BLaER1 treated with 17β-estradiol and CSF1 and Interleukin-3, amounts not matched to agents 10 nM and 100 nM (cell line): ENCODE measurements around the gene PTPRN2.
"Not testable (repeated sequence)": the region's sequence is repeated elsewhere in the genome, so short reads cannot be mapped to it uniquely, and the experiment has no call there.

ENCODE experiments used
- H3K27ac ChIP-seq, 11 experiments: shearing (Covaris generic); formaldehyde crosslinking; 2 replicates each; pipeline ENCODE4 v1.8.1; 2022
- H3K27me3 ChIP-seq, 11 experiments: shearing (Covaris generic); formaldehyde crosslinking; 2 replicates each; pipeline ENCODE4 v1.8.1; 2022
- H3K36me3 ChIP-seq, 11 experiments: shearing (Covaris generic); formaldehyde crosslinking; 2 replicates each; pipeline ENCODE4 v1.8.1; 2022
- H3K4me1 ChIP-seq, 10 experiments: shearing (Covaris generic); formaldehyde crosslinking; 2 replicates each; pipeline ENCODE4 v1.8.1; 2022
- H3K4me2 ChIP-seq, 11 experiments: shearing (Covaris generic); formaldehyde crosslinking; 2 replicates each; pipeline ENCODE4 v1.8.1; 2022
- H3K4me3 ChIP-seq, 10 experiments: shearing (Covaris generic); formaldehyde crosslinking; 2 replicates each; pipeline ENCODE4 v1.8.1; 2022
- H3K9ac ChIP-seq, 11 experiments: shearing (Covaris generic); formaldehyde crosslinking; 2 replicates each; pipeline ENCODE4 v1.8.1; 2022
- H3K9me3 ChIP-seq, 11 experiments: shearing (Covaris generic); formaldehyde crosslinking; replicated peaks in 1 of 11; 2 replicates each; pipeline ENCODE4 v1.8.1; 2022
- H4K20me1 ChIP-seq, 11 experiments: shearing (Covaris generic); formaldehyde crosslinking; 2 replicates each; pipeline ENCODE4 v1.8.1; 2022
- Cebpa-rat ChIP-seq, 11 experiments: shearing (Covaris generic); IDR thresholded peaks; 2 replicates each; pipeline ENCODE4 v1.8.1; 2022

The PTPRN2 gene

DNA sequence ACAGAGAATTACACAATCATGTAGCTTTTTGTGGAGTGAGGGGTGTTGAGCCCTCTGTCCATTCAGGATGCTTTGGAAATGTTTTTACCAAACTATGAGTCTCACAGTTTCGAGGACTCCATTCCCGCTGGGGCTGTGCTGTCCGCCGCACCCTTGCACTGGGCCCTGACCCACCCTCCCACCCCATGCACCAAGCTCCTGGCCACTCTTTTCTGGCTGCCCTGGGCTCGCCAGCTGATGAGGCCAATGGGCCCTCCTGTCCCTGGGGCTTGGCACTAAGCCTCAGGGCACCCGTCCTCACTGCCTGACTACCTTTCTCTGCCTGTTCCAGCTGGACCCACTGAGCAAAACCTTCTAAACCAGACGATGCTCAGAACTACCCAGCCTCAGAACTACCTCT, 332.1 kb downstream of the PTPRN2 start:
- Histone ChIP-seq H4K20me1 (no peaks in the 10 kb centered on the region), H3K9ac (no peak overlapping the region), H3K4me2 (no peak overlapping the region), H3K4me1 (no peaks in the 10 kb centered on the region), H3K9me3 (no peaks in the 10 kb centered on the region), H3K27ac (no peak overlapping the region), H3K4me3 (no peak overlapping the region), H3K36me3 (no peaks in the 10 kb centered on the region), H3K27me3 (no peaks in the 10 kb centered on the region)
- TF ChIP-seq Cebpa-rat (IDR thresholded peaks at IDR 0.05) = no peak

DNA sequence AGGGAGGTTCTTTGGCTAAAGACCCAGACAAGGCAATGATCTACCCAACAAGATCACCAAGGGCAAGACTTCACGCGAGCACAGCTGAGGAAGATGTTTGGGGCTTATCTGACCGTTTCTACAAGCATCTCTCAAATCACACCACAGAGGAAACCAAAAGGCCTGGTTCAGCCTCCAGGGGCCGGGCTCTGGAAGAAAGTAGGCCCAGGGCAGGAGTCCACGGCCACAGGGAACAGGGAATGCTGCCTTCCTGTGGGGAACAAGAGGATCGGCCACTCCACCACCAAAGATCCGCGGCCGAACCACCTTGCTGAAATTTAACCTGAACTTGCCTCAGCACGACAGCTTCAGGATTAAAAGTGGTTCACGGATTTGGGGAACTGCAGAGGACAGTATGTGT, 332.5 kb downstream of the PTPRN2 start:
- no peaks in the 10 kb centered on the region for H3K9me3 ChIP-seq
- H3K4me3 ChIP-seq = no peak overlapping the region

DNA sequence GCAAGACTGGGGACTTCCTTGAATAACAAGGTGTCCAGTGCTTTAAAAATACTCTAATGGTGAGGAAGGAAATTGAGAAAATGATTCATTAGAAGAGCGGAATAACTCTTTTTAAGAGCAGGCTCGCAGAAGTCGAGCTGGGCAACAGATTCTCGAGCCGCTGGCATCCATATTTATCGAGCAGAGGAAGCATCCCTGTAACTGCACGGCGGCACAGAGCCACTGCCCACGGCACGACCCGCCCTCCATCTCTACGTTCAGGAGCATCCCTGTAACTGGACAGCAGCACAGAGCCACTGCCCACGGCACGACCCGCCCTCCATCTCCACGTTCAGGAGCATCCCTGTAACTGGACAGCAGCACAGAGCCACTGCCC, 334.0 kb downstream of the PTPRN2 start:
- H3K9ac ChIP-seq, H3K4me3 ChIP-seq, H4K20me1 ChIP-seq, H3K27me3 ChIP-seq, H3K4me2 ChIP-seq, H3K9me3 ChIP-seq, H3K36me3 ChIP-seq, H3K4me1 ChIP-seq, H3K27ac ChIP-seq: not testable (repeated sequence)

More for the DNA sequence above, 332.5 kb downstream of the PTPRN2 start:
- no peaks in the 10 kb centered on the region for H3K27me3 ChIP-seq
- no peak for TF ChIP-seq Cebpa-rat (IDR thresholded peaks at IDR 0.05)
- no peak overlapping the region for H3K27ac ChIP-seq
- H4K20me1 ChIP-seq = no peaks in the 10 kb centered on the region
- H3K4me1 ChIP-seq = no peaks in the 10 kb centered on the region
- H3K4me2 ChIP-seq = no peak overlapping the region
- no peaks in the 10 kb centered on the region for H3K36me3 ChIP-seq
- no peak overlapping the region for H3K9ac ChIP-seq

DNA sequence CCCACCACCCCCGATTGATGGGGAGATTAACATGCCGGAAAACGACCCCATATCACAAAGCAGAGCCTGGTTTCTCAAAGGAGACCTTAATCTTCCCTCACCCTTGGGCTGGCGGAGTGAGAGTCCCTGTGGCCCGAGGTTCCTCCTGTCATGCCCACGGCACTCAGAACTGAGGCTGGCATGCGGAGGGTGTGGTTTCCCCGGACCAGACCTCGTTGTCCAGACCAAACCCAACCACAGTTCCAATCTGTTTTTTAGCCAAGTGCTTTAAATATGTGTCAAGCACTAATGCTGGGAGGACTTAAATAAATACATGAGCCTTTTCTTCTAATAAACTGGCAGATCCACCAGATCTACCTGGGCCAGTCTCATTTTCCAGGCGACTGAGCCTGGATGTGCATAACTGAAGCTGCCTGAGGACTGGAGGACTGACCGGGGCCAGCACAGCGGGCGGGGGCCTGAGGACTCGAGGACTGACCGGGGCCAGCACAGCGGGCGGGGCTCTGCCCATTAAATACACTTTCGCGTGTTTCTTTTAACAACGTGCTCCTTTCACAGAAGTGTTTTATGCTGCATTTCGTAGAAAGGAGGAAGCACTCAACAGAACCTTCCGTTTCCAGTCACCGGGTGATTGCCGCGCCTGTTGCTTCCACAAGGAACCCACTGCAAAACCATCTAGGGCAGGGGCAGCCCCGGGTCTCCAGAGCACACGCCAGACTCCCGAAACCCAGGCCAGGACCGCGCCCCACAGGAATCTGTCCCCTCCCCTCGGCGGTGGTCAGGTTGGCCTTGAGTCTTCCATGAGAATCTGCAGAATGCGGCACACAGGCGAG, 334.6 kb downstream of the PTPRN2 start:
- Histone ChIP-seq H3K9ac (no peak overlapping the region), H3K4me2 (no peak overlapping the region), H3K4me1 (no peaks in the 10 kb centered on the region), H3K27ac (no peak overlapping the region), H3K4me3 (no peak overlapping the region), H3K9me3 (0 out of 22 replicates have a peak, but pooled peaks cover 0 to 11% (median 0%) of the 10 kb centered on the region in 11 experiments), H3K36me3 (no peaks in the 10 kb centered on the region), H3K27me3 (no peaks in the 10 kb centered on the region), H4K20me1 (no peaks in the 10 kb centered on the region)
- no peak for TF ChIP-seq Cebpa-rat (IDR thresholded peaks at IDR 0.05)

DNA sequence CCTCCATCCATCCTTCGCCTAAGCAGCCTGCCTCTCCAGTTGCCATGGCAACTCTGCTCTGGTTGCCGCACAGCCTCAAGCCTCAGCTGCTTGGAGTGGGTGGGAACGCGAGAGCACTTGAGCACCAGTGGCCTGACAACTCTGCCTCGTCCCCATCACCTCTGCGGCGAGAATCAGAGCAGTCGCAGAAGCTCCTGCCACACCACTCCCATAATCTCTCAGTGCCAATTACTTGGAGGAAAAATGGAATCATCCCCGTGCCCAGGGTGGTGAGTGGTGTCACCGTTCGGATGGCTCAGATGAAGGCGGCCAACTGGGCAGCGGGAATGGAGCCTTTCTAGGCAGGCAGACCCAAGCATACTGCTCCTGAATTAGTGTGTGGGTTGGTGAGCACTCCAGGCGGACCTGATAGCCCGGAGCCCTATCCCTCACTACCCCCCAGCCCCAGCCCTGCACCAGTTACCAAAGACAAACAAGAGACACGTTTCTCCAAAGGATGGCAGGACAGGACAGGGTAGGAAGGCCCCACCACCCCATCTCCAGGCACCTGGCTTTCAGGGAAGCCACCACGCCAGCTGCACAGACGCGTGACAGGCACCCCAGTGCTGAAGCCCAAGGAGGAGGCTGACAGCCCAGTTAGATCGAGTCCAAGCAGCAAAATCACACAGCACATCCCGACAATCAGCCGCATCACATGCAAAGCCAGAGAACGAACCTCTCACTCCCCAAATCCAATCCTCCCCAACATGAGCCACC, 335.4 kb downstream of the PTPRN2 start:
- Histone ChIP-seq H3K4me1 (no peaks in the 10 kb centered on the region), H3K36me3 (no peaks in the 10 kb centered on the region), H3K27ac (no peak overlapping the region), H3K27me3 (no peaks in the 10 kb centered on the region), H3K4me3 (no peak overlapping the region), H3K4me2 (no peak overlapping the region), H4K20me1 (no peaks in the 10 kb centered on the region), H3K9ac (no peak overlapping the region), H3K9me3 (0 out of 22 replicates have a peak, but pooled peaks cover 0 to 11% (median 0%) of the 10 kb centered on the region in 11 experiments)
- no peak for TF ChIP-seq Cebpa-rat (IDR thresholded peaks at IDR 0.05)

DNA sequence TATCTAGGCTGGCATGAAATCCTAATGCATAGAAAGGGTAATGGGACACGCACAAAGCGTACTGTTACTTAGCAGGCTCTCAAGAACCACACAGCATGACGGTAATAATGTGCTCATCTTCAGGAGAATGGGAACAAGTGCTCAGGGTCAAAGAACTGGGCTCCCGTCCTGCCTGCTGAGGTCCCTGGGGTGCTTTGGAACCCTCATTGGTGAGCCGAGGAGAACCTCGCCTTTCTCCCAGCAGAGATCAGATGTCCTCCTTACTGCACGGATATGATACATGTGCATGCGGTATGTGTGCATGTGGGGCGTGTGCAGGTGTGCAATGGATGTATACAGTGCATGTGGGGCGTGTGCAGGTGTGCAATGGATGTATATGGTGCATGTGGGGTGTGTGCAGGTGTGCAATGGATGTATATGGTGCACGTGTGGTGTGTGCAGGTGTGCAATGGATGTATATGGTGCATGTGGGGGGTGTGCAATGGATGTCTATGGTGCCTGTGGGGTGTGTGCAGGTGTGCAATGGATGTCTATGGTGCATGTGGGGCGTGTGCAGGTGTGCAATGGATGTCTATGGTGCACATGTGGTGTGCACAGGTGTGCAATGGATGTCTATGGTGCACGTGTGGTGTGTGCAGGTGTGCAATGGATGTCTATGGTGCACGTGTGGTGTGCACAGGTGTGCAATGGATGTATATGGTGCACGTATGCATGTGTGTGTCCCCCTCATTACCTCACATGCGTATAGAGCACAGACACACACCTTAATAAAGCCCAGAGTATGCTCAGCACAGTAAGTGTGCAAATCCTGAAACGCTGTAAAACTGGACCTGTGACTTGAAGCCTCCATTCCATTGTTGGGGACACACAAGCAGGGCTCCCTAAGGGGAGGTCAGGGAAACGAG, 336.3 kb downstream of the PTPRN2 start:
- no peak overlapping the region for H3K9ac ChIP-seq
- H3K4me2 ChIP-seq = no peak overlapping the region
- no peaks in the 10 kb centered on the region for H4K20me1 ChIP-seq
- no peak overlapping the region for H3K27ac ChIP-seq
- no peaks in the 10 kb centered on the region for H3K4me1 ChIP-seq
- no peaks in the 10 kb centered on the region for H3K36me3 ChIP-seq
- 0 out of 22 replicates have a peak, but pooled peaks cover 0 to 11% (median 0%) of the 10 kb centered on the region in 11 experiments for H3K9me3 ChIP-seq
- H3K27me3 ChIP-seq = no peaks in the 10 kb centered on the region
- no peak for TF ChIP-seq Cebpa-rat (IDR thresholded peaks at IDR 0.05)
- H3K4me3 ChIP-seq = no peak overlapping the region

DNA sequence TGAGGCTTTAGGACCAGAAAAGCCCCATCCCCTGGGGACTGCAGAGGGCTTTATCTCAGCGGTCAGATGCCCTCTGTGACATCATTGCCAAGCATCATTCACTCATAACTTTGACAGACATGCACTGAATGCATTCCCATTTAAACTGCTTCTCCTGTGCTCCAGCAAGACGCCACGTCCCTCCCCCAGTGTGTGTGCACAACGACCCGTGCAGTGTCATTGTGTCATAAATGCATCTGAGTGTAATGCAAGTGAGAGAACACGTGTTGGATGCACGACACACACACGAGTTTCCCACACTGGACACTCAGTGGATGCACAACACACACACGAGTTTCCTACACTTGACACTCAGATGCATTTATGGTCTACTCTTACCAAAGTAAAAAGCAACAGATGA, 337.9 kb downstream of the PTPRN2 start:
- H3K36me3 ChIP-seq = no peaks in the 10 kb centered on the region
- H3K9me3 ChIP-seq = 0 out of 22 replicates have a peak, but pooled peaks cover 0 to 11% (median 0%) of the 10 kb centered on the region in 11 experiments
- H3K9ac ChIP-seq = no peak overlapping the region
- H4K20me1 ChIP-seq = no peaks in the 10 kb centered on the region
- no peak overlapping the region for H3K4me2 ChIP-seq
- no peaks in the 10 kb centered on the region for H3K27me3 ChIP-seq
- H3K4me3 ChIP-seq = no peak overlapping the region
- H3K27ac ChIP-seq = no peak overlapping the region
- no peaks in the 10 kb centered on the region for H3K4me1 ChIP-seq
- TF ChIP-seq Cebpa-rat (IDR thresholded peaks at IDR 0.05) = no peak

DNA sequence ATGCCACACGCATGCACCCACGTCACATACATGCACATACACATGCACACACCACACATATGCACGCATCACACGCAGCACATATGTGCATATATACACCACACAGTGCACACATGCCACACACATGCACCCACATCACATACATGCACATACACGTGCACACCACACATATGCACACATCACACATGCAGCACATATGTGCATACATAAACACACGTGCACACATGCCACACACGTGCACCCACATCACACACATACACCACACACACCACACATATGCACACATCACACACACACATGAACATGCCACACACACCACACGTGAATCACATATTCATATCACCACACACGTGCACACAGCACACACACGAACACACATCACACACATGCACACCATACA, 338.8 kb downstream of the PTPRN2 start:
- H3K4me1 ChIP-seq = no peaks in the 10 kb centered on the region
- H3K27ac ChIP-seq = no peak overlapping the region
- H3K4me2 ChIP-seq = no peak overlapping the region
- 0 out of 22 replicates have a peak, but pooled peaks cover 0 to 11% (median 0%) of the 10 kb centered on the region in 11 experiments for H3K9me3 ChIP-seq
- no peak overlapping the region for H3K4me3 ChIP-seq
- H3K36me3 ChIP-seq = no peaks in the 10 kb centered on the region
- H3K27me3 ChIP-seq = no peaks in the 10 kb centered on the region
- no peaks in the 10 kb centered on the region for H4K20me1 ChIP-seq
- H3K9ac ChIP-seq = no peak overlapping the region
- TF ChIP-seq Cebpa-rat (IDR thresholded peaks at IDR 0.05) = no peak
